Measurements from ENCODE around the gene CSRP1. TPM values are rescaled to one million over a fixed set of nuclear protein-coding genes. Genes with fewer than 3 reads are reported as not detected.
A peak's percentile ranks its signal among the peaks of the same experiment; 100 is the strongest.

The CSRP1 gene
- total RNA-seq, 1 donor from 2014 or later, result 823 TPM

DNA sequence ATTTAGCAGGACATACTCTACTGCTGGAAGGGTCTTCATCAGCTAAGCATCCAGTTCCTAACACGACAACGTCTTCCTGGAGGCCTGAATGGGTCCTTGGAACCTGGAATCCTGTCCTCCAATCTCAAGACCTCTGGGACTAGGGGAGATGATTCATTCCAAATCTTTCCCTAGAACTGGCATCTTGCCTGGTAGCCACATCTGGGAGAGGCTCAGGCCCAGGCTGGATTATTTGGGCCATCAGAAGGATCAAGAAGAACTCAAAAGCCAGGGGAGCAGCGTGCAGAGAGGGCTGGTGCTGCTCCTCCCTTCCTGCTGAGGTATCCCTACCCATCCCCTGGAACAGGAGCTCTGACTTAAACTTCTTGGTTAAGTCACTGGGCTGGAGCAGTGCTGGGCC, 35.2 kb downstream of the CSRP1 start:
- TF ChIP-seq CTCF (IDR thresholded peaks at IDR 0.05; ENCODE audit: insufficient read depth, low read length, poor library complexity, severe bottlenecking), result no peak
- Histone ChIP-seq H3K4me3 (ENCODE audit: low read depth, low read length) (no peak overlapping the region), H3K27me3 (ENCODE audit: control insufficient read depth, insufficient read depth, low read length) (no peaks in the 10 kb centered on the region), H3K36me3 (ENCODE audit: control insufficient read depth, insufficient read depth, low read length) (no peaks in the 10 kb centered on the region)
- no peak for DNase-seq (ENCODE audit: low read depth)

DNA sequence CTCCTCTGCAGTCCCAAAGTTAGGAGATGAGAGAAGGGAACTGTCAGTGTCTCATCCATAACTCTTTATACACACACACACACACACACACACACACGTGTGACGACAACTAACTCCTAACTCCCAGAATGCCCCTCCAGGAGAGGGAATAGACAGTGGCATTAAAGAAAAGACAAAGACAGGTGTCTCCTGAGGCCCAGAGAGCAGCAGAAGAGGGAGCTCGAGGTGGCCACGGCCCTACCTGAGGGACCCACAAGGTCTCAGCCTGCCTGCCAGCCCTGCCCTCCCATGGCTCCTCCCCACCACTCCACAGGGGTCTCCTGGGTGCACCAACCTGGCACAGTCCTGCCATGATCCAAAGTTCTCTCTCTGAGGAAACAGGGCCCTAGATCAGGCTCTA, 36.3 kb downstream of the CSRP1 start:
- DNase-seq (ENCODE audit: low read depth), result no peak
- no peak overlapping the region for H3K4me3 ChIP-seq (ENCODE audit: low read depth, low read length)
- H3K36me3 ChIP-seq (ENCODE audit: control insufficient read depth, insufficient read depth, low read length), result peaks cover 1% of the 10 kb centered on the region
- no peak for TF ChIP-seq CTCF (IDR thresholded peaks at IDR 0.05; ENCODE audit: insufficient read depth, low read length, poor library complexity, severe bottlenecking)
- H3K27me3 ChIP-seq (ENCODE audit: control insufficient read depth, insufficient read depth, low read length), result no peaks in the 10 kb centered on the region

- Histone ChIP-seq H3K27me3 (ENCODE audit: control insufficient read depth, insufficient read depth, low read length) (no peaks in the 10 kb centered on the region), H3K36me3 (ENCODE audit: control insufficient read depth, insufficient read depth, low read length) (peaks cover 1% of the 10 kb centered on the region), H3K4me3 (ENCODE audit: low read depth, low read length) (peak overlapping the region; percentile 78)
- no peak for TF ChIP-seq CTCF (IDR thresholded peaks at IDR 0.05; ENCODE audit: insufficient read depth, low read length, poor library complexity, severe bottlenecking)
- DNase-seq (ENCODE audit: low read depth), result no peak
Measured at GRCh38 chr1:201469645-201470074, 37.3 kb downstream of the CSRP1 start.

- Histone ChIP-seq H3K27me3 (ENCODE audit: control insufficient read depth, insufficient read depth, low read length) (no peaks in the 10 kb centered on the region), H3K36me3 (ENCODE audit: control insufficient read depth, insufficient read depth, low read length) (peaks cover 1% of the 10 kb centered on the region), H3K4me3 (ENCODE audit: low read depth, low read length) (peak within 1 kb of the TSS; percentile 78)
- no peak for TF ChIP-seq CTCF (IDR thresholded peaks at IDR 0.05; ENCODE audit: insufficient read depth, low read length, poor library complexity, severe bottlenecking)
- DNase-seq (ENCODE audit: low read depth), result peak; percentile 66
Measured at GRCh38 chr1:201468844-201469644, 37.9 kb downstream of the CSRP1 start, which contains the start of gene PHLDA3. PHLDA3 (minus strand) TSS chr1:201469188; CDS start chr1:201468786, 402 bp downstream.

DNA sequence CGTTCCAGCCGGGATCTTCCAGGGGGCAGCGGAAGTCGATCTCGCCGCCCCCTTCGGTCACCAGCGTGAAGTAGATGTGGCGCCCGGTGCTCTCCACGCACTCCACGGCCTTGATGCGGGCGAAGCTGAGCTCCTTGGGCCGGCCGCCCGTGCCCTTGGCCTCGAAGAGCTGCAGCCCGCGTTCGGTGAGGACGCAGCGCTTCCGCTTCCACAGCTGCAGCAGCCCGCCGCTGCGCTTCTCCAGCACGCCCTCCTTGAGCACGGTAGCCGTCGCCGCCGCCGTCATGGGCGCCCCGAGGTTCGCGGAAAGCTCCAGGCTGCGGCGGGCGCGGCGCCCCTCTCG, 38.5 kb downstream of the CSRP1 start:
- no peak for DNase-seq (ENCODE audit: low read depth)
- peak overlapping the region; percentile 78 for H3K4me3 ChIP-seq (ENCODE audit: low read depth, low read length)
- no peaks in the 10 kb centered on the region for H3K27me3 ChIP-seq (ENCODE audit: control insufficient read depth, insufficient read depth, low read length)
- no peak for TF ChIP-seq CTCF (IDR thresholded peaks at IDR 0.05; ENCODE audit: insufficient read depth, low read length, poor library complexity, severe bottlenecking)
- peaks cover 1% of the 10 kb centered on the region for H3K36me3 ChIP-seq (ENCODE audit: control insufficient read depth, insufficient read depth, low read length)

- Histone ChIP-seq H3K36me3 (ENCODE audit: control insufficient read depth, insufficient read depth, low read length) (peaks cover 1% of the 10 kb centered on the region), H3K4me3 (ENCODE audit: low read depth, low read length) (peak overlapping the region; percentile 78), H3K27me3 (ENCODE audit: control insufficient read depth, insufficient read depth, low read length) (no peaks in the 10 kb centered on the region)
- no peak for TF ChIP-seq CTCF (IDR thresholded peaks at IDR 0.05; ENCODE audit: insufficient read depth, low read length, poor library complexity, severe bottlenecking)
- no peak for DNase-seq (ENCODE audit: low read depth)
Measured at GRCh38 chr1:201466492-201466891, 40.4 kb downstream of the CSRP1 start.
